DMS 273 (cell line): ENCODE measurements around the gene SAPCD2.

ENCODE experiments used
- DNase-seq: peaks from one replicate; lab custom pipeline; 2025; ENCODE audit not compliant: unreplicated experiment; lab: John Stamatoyannopoulos, UW

The SAPCD2 gene

GRCh38 chr9:137049544-137050449 lies 20.6 kb downstream of the SAPCD2 start:
- peak; percentile 81 for DNase-seq

GRCh38 chr9:137048655-137049543 lies 21.5 kb downstream of the SAPCD2 start:
- peak; percentile 77 for DNase-seq

DNA sequence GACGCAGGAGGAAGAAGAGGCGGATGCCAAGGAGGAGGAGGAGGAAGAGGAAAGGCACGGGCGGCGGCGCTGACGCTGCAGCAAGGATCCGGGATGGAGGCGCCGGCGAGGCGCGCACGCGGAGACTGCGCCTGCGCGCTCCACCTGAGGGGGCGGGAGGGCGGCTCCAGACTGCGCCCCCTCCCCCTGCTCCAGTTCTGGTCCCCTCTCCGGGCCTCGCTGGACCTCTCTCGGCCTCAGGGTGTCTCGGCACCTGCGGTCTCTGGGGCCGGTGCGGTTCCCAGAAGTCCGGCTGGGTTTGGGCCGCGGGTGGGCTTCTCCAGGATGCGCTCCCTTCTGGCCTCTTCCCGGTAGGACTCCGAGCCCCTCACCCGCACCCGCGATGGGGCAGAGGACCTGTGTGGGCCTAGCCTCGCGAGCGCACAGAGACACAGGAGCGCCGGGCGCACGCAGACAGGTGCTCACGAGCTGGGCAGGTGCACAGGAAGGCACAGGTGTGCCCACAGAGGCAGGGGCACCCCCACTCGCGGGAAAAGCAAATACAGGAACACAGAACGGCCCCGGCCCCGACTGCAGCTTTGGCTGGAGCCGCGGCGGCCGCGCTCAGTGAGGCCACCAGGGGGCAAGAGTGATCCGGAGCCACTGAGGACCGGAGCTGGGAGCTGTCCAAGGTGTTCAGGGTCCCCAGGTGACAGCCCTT lies 24.1 kb downstream of the SAPCD2 start, which contains the start of gene NPDC1:
NPDC1 (minus strand) TSS at position 90 of the 700 bp plus-strand sequence. CDS start 188 bp downstream, outside the sequence.
- peak; percentile 88 for DNase-seq

DNA sequence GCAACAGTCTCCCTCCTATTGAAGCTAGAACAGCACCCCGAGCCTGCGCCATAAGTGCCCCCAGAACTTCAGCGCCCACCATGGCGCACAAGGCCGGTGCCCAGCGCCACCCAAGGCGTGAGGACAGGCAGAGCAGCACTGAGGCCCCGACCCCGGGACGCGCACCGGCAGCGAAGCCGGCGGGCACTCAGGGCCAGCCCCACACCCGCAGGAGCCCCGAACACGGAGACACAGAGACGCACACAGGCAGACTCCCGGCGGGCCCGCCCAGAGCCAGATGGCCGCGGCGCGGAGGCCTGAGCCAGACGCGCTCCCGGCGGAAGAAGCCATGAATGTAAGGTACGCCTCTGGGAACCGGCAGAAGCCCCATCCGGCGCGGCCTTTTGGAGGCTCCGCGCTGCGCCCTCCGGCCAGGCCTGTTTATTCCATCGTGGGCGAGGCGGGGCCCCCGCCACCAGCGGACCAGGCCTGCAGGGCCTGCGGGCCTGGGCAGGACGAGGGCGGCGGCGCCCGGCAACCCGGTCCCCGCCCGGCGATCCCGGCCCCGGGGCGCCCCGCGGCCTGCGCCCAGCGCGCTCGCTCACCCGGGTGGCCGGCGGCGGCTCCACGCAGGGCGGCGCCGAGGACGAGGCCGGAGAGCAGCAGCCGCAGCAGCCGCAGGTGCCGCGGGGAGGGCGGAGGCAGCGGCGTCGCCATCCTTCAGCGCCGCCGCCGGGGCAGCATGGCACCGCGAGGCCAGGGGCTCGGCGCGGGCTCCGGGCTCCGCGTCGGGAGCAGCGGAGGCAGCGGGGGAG lies 24.9 kb downstream of the SAPCD2 start:
- peak; percentile 91 for DNase-seq

DNA sequence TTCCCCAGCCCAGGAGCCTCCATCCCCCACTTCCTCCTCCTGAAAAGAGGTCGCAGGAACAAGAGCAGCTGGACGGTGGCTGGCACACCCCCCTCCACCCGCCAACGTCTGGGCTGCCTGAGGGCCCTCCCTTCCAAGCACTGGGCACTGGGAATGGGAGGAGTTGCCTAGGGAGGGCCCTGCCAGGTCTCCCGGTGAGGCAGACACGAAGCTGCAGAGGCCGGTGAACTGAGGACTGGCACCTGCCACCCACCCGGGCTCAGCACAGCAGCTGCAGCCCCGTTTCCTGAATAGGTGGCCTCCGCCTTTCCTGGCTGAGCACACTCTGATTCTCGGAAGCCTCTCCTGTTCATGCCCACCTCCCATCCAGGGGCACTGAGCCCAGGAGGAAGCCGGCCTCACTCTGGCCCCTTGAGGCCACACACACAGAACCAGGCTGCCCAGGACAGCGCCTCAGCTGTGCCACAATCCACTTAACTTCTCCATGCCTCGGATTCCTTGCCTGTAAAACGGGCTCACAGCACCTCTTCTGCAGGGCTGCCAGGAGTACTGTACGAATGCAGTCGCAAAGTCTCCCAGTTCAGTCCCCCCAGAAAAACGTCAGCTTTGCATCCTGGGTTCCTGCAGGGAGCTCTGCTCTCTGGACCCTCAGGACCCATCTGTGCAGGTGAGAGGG lies 25.7 kb downstream of the SAPCD2 start:
- DNase-seq: peak; percentile 83

- peak; percentile 52 for DNase-seq
Measured at GRCh38 chr9:137044037-137044436, 26.3 kb downstream of the SAPCD2 start.

- DNase-seq: no peak
Measured at GRCh38 chr9:137042751-137043727, 27.3 kb downstream of the SAPCD2 start.

GRCh38 chr9:137041124-137041523 lies 29.2 kb downstream of the SAPCD2 start:
- DNase-seq: no peak

DNA sequence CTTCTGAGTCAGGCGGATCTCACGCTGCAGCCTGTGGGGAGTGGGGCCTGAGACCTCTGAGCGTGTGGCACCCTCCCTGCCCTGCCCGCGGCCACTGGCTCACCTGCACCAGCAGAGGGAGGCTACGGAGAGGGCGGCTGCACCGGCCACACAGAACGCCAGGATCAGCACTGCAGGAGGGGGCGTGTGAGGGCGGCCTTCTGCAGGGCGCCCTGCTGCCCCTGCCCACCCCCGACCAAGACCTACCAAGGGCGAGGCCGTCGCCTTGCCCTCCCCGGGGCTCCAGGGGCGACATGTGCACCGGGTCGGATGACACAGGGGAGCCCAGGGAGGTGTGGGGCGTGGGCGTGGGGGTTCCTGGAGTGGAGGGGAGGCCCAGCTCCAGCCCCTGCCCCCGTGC lies 29.8 kb downstream of the SAPCD2 start:
- DNase-seq: no peak

DNA sequence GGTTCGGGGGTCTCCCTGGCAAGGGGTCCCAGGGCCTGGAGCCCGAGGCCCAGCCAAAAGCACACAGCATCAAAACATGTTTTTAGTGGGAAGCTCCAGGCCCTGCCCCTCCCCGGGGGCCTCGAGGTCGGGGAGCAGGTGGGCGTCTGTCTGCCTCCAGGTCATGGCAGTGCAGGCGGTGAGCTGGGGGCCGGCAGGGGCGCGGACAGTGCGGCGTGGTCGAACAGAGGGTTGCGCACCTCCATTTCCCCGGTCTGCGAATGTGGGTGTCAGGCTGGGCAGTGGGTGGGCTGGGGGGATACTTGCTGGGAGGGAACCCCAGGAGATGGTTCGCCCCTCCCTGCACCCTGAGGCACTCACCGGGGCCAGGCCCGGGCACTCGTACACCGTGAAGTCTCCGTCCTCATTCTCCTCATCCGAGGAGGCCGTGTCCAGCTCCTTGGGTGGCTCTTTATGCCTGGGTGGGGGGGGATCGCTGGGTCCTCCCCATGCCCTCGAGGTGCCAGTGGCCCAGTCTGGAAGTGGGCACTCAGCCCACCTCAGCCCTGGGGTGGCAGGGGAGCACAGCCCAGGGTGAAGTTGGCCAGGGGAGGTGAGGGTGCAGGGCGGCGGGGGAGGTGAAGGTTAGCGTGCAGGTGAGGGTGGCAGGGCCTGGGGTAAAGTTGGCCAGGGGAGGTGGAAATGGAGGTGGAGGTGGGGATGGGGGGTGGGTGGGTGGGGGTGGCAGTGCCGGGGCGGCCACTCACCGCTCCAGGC lies 30.6 kb downstream of the SAPCD2 start:
- DNase-seq: no peak

DNA sequence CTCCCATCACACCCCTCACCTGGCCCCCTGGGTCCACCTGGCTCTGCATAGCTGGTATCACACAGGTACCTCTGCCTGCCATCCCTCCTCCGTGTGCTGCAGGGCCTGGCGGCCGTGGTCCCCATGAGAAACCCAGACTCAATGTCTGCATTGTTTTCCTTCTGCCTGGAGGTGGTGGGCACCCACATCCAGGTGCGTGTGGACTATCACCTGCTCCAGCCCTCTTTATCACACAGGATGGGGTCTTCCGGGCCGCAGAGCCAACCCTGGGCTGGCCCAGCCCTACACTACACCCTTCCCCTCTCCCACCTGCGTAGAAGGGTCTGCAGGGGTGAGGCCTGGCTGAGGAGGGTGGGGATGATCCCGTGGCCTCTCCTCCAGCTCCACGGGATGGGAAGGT lies 31.4 kb downstream of the SAPCD2 start:
- no peak for DNase-seq

- DNase-seq: no peak
Measured at GRCh38 chr9:137037483-137037882, 32.9 kb downstream of the SAPCD2 start.

- DNase-seq: no peak
Measured at GRCh38 chr9:137037035-137037434, 33.3 kb downstream of the SAPCD2 start.

DNA sequence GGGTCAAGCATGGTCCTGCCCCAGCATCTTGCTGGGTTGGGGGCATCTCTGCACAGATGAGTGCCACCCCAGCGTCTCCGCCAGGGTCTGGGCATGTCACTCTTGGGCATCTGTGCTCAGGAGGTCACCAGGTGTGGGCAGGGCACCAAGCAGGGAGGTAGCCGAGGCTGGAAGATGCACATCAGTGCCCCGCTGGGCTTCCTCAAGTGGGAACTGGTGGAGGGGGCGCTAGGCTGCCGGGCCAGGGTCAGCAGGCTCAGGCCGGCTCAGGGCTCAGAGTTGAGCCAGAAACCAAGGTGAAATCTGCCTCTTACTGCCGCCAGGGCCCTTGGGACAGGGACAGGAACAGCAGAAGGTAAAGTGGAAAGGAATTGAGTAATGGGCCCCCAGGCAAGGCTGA lies 34.4 kb downstream of the SAPCD2 start:
- DNase-seq: no peak

DNA sequence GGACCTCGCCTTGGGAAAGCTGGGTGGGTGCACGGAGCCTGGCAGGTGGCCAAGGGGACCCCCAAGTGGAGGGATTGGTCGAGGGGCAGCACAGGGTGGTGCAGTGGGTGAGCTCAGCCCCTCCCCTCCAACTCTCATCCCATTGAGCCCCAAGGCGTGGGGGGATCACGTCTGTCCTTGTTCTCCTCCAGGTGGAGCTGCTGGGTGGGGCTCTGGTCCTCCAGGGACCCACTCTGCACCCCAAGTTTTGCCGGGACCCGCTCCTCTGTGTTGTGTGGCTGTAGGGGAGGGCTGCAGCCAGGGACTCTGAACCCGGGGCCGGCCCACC lies 34.9 kb downstream of the SAPCD2 start:
- DNase-seq: peak; percentile 68

- peak; percentile 91 for DNase-seq
Measured at GRCh38 chr9:137034709-137035506, 35.4 kb downstream of the SAPCD2 start.

DNA sequence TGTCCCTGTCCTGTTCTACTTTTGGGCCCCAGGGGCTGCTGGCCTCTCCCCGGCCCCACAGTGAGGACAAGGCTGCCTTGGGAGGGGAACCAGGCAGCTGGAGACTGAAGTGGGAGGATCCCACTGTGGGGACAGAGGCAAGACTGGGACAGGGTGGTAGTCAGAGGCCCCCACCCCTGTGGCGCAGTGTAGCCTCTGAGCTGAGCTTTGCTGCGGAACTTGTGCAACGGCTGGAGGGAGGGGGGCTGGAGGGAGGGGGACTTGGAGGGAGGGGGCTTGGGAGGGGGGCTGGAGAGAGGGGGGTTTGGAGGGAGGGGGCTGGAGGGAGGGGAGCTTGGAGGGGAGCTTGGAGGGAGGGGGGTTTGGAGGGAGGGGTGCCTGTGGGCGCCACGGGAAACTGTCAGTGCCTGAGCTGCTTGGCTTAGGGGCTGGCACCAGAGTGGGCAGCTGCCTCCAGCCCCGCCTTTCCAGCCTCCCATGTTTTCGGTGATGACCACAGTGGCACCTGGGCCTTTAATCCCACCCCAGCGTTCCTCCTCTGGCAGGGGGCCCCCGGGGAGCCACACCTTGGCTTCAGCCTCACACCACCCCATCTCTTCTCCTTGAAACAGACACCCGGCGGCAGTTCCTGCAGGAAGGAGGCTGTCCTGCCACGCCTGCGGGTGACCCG lies 36.2 kb downstream of the SAPCD2 start:
- peak; percentile 57 for DNase-seq
